Body of pancreas (tissue), 4 donors: ENCODE data around the gene KRTAP10-2. TPM values are rescaled to one million over a fixed set of nuclear protein-coding genes. Genes with fewer than 3 reads are reported as not detected.
A peak's percentile ranks its signal among the peaks of the same experiment; 100 is the strongest.

ENCODE experiments used
- ATAC-seq: fragments of 150-250 bp; one replicate; pipeline ENCODE4 v1.9.1; 2016
- DNase-seq, 4 donors: peaks; one replicate each; pipeline ENCODE4 v3.0.0-alpha.2; 2019
- H3K27ac ChIP-seq, 4 donors: fragments of 200-600 bp; sonication (generic); 1 replicate in 3 of 4; 2 replicates in 1 of 4; pipeline versions ENCODE4 v1.5.1 to v1.6.1; 2016 to 2019; ENCODE audit warnings: mild to moderate bottlenecking in 1 of 4, mixed read lengths in 1 of 4, moderate library complexity in 1 of 4
- H3K27me3 ChIP-seq, 2 donors: fragments of 200-600 bp; sonication (generic); one replicate each; pipeline ENCODE4 v1.6.0; 2016; ENCODE audit warnings: mild to moderate bottlenecking in 1 of 2
- H3K36me3 ChIP-seq, 2 donors: fragments of 200-600 bp; sonication (generic); replicated peaks in 1 of 2; 2 replicates each; pipeline ENCODE4 v1.5.1; 2016; ENCODE audit warnings: low read depth in 2 of 2; ENCODE audit not compliant: insufficient read depth in 1 of 2
- H3K4me1 ChIP-seq: fragments of 200-600 bp; sonication (generic); one replicate; pipeline ENCODE4 v1.6.0; 2016
- H3K4me3 ChIP-seq, 2 donors: fragments of 200-600 bp; sonication (generic); 1 replicate in 1 of 2; 2 replicates in 1 of 2; pipeline ENCODE4 v1.5.1; 2016 to 2019
- H3K9me3 ChIP-seq, 3 donors: fragments of 200-600 bp; sonication (generic); 1 replicate in 2 of 3; 2 replicates in 1 of 3; pipeline ENCODE4 v1.5.1; 2016
- CTCF ChIP-seq, 7 experiments: fragments of 450-650 bp in 4 of 7; fragments of 200-600 bp in 3 of 7; sonication (generic) in 3 of 7; IDR thresholded peaks; one replicate each; pipeline ENCODE4 v1.5.1; 2016 to 2019; ENCODE audit warnings: antibody characterized with exemption in 7 of 7
- POLR2A ChIP-seq, 3 donors: fragments of 450-650 bp; IDR thresholded peaks; one replicate each; pipeline ENCODE4 v1.6.1; 2016; ENCODE audit warnings: antibody characterized with exemption in 3 of 3, mild to moderate bottlenecking in 2 of 3
- WGBS, 2 donors: methylation state at CpG; one replicate each; pipeline ENCODE4 v1.1.5; 2017; 5-methylcytosine and 5-hydroxymethylcytosine counted together
- intact Hi-C: fragments of 100-400 bp; cut with DNase I; formaldehyde crosslinking; loops from one replicate; pipeline ENCODE4 v1.15.1; 2023
- total RNA-seq, 2 donors: library from RNA; depleted of rRNA; stranded (reverse); fragments of >200 nt; gene quantifications; one replicate each; pipeline ENCODE4 v1.1.0, GENCODE V29; 2016

KRTAP10-2 gene
- total RNA-seq, 2 donors from 2014 or later = not detected

DNA sequence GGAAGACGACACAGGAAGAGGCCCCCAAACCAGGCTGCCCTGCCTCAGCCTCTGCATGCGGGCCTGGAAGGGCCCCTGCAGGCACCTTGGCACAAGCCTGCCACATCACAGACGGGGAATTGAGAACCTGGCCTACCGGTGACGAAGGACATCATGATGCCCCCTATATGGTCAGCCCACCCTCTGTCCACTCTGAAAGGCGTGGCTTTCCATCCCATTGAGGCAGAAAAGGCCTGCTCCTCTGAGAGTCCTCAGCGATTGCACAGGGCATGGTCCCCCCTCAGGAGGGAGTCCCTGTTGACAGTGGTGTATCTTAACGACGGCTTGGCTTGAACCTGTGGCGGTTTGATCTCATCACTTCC is 22.7 kb downstream of the KRTAP10-2 start:
- intact Hi-C loops = no loop called here
- ATAC-seq (no peak), DNase-seq (peak in 1 of 4 donors; percentile 6)
- TF ChIP-seq CTCF (IDR thresholded peaks at IDR 0.05) (no peak), POLR2A (IDR thresholded peaks at IDR 0.05) (no peak)
- Histone ChIP-seq H3K4me3 (no peak overlapping the region), H3K27me3 (no peaks in the 10 kb centered on the region), H3K36me3 (no peaks in the 10 kb centered on the region), H3K27ac (no peak overlapping the region), H3K9me3 (no peaks in the 10 kb centered on the region), H3K4me1 (no peaks in the 10 kb centered on the region)
- WGBS, 2 donors = 51 to 78% methylated on average over 4 to 10 of the region's 10 CpGs

GRCh38 chr21:44527983-44528633 is 23.2 kb downstream of the KRTAP10-2 start:
- intact Hi-C loops = no loop called here

DNA sequence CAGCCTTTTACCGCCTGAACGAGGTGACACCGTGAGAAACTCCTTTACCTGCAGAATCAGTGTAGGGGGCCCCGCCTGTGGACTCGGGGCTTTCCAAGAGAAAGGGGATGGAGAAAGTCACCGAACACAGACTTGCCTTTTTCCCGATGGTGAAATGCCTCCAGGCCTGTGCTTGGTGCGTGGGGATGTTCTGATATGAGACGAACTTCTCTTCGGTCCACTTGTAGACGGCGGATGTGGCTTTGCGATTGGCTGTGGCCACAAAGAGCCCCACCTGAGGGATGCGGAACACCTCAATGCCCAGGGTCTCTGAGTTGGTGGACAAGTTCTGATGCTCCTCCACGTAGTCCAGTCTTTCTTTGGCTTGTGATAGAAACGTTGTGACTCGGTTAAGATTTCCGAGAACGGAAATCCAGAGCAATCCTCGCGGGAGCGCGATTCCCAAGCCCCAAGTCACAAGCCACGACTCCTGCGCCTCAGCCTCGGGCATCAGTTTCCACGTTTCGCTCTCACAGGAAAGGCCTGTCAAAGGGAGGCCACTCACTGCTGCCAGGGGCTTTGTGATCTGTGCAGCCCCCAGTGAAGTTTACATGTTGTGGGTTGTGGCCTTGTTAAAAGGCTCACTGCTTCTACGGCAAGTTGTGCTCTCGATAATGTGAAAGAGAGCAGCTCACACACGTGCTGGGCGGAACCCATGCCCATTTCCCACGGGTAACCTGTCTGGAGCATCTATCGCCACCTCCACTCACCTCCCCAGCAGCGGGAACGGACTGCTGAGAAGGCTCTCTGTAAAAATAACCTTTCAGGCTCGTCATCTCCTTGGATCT is 23.9 kb downstream of the KRTAP10-2 start:
- Histone ChIP-seq H3K27me3 (no peaks in the 10 kb centered on the region), H3K27ac (no peak overlapping the region), H3K4me1 (no peaks in the 10 kb centered on the region), H3K9me3 (no peaks in the 10 kb centered on the region), H3K4me3 (no peak overlapping the region), H3K36me3 (no peaks in the 10 kb centered on the region)
- DNase-seq = peak in 2 of 4 donors; percentile 2 to 5
- no peak for ATAC-seq
- intact Hi-C loops = no loop called here
- 76 to 81% methylated on average over 34 to 37 of the region's 37 CpGs for WGBS, 2 donors
- no peak for TF ChIP-seq CTCF (IDR thresholded peaks at IDR 0.05)
- TF ChIP-seq POLR2A (IDR thresholded peaks at IDR 0.05) = no peak

More at GRCh38 chr21:44527983-44528633, 23.2 kb downstream of the KRTAP10-2 start:
- 67 to 76% methylated on average over 10 to 18 of the region's 18 CpGs for WGBS, 2 donors
- TF ChIP-seq POLR2A (IDR thresholded peaks at IDR 0.05) (no peak), CTCF (IDR thresholded peaks at IDR 0.05) (no peak)
- DNase-seq (peak in 2 of 4 donors; percentile 3 to 5), ATAC-seq (no peak)
- Histone ChIP-seq H3K27ac (no peak overlapping the region), H3K4me1 (no peaks in the 10 kb centered on the region), H3K36me3 (no peaks in the 10 kb centered on the region), H3K9me3 (no peaks in the 10 kb centered on the region), H3K4me3 (no peak overlapping the region), H3K27me3 (no peaks in the 10 kb centered on the region)

- WGBS, 2 donors = 68 to 73% methylated on average over 12 of the region's 12 CpGs
- no peak overlapping the region for H3K27ac ChIP-seq
- intact Hi-C loops = no loop called here
- TF ChIP-seq CTCF (IDR thresholded peaks at IDR 0.05) = no peak
- no peak for TF ChIP-seq POLR2A (IDR thresholded peaks at IDR 0.05)
- no peaks in the 10 kb centered on the region for H3K27me3 ChIP-seq
- ATAC-seq (no peak), DNase-seq (peak in 1 of 4 donors; percentile 3)
- no peak overlapping the region for H3K4me3 ChIP-seq
- H3K9me3 ChIP-seq = no peaks in the 10 kb centered on the region
- no peaks in the 10 kb centered on the region for H3K4me1 ChIP-seq
- H3K36me3 ChIP-seq = no peaks in the 10 kb centered on the region
These were observed 25.0 kb downstream of the KRTAP10-2 start for GRCh38 chr21:44526096-44526997.
